22Rv1 (cell line): ENCODE measurements around the gene PITX3.

ENCODE experiments used
- H3K27ac ChIP-seq: fragments of 450-650 bp; 2 replicates; pipeline ENCODE4 v1.5.1; 2017
- CTCF ChIP-seq: fragments of 450-650 bp; IDR thresholded peaks from 2 replicates; pipeline ENCODE4 v1.5.1; 2017; ENCODE audit warnings: mild to moderate bottlenecking
- ZFX ChIP-seq: fragments of 450-650 bp; IDR thresholded peaks from 2 replicates; pipeline ENCODE4 v1.6.1; 2017; ENCODE audit warnings: antibody characterized with exemption, borderline replicate concordance

Gene PITX3

GRCh38 chr10:102243309-102243708 is 2.0 kb upstream of the PITX3 start:
- TF ChIP-seq ZFX = no peak
- TF ChIP-seq CTCF = no peak
- H3K27ac ChIP-seq = no peak overlapping the region

- peak overlapping the region; percentile 12; the same call in 1 of the 2 replicates for H3K27ac ChIP-seq
- TF ChIP-seq CTCF (no peak), ZFX (no peak)
Observed at GRCh38 chr10:102242118-102242485, 790 bp upstream of the PITX3 start.

GRCh38 chr10:102241032-102241443 is 274 bp downstream of the PITX3 start:
- TF ChIP-seq CTCF (no peak), ZFX (no peak)
- no peak overlapping the region for H3K27ac ChIP-seq

- TF ChIP-seq CTCF = no peak
- TF ChIP-seq ZFX = no peak
- H3K27ac ChIP-seq = no peak overlapping the region
Observed at GRCh38 chr10:102240467-102241031, 763 bp downstream of the PITX3 start.

GRCh38 chr10:102237711-102238252 is 3.5 kb downstream of the PITX3 start:
- TF ChIP-seq CTCF (no peak), ZFX (no peak)
- no peak overlapping the region for H3K27ac ChIP-seq

GRCh38 chr10:102236006-102236405 is 5.3 kb downstream of the PITX3 start:
- TF ChIP-seq ZFX (no peak), CTCF (no peak)
- no peak overlapping the region for H3K27ac ChIP-seq

GRCh38 chr10:102235598-102235920 is 5.8 kb downstream of the PITX3 start:
- no peak overlapping the region for H3K27ac ChIP-seq
- no peak for TF ChIP-seq ZFX
- no peak for TF ChIP-seq CTCF
